ENCODE results near the gene CLPTM1L.

The CLPTM1L gene

DNA sequence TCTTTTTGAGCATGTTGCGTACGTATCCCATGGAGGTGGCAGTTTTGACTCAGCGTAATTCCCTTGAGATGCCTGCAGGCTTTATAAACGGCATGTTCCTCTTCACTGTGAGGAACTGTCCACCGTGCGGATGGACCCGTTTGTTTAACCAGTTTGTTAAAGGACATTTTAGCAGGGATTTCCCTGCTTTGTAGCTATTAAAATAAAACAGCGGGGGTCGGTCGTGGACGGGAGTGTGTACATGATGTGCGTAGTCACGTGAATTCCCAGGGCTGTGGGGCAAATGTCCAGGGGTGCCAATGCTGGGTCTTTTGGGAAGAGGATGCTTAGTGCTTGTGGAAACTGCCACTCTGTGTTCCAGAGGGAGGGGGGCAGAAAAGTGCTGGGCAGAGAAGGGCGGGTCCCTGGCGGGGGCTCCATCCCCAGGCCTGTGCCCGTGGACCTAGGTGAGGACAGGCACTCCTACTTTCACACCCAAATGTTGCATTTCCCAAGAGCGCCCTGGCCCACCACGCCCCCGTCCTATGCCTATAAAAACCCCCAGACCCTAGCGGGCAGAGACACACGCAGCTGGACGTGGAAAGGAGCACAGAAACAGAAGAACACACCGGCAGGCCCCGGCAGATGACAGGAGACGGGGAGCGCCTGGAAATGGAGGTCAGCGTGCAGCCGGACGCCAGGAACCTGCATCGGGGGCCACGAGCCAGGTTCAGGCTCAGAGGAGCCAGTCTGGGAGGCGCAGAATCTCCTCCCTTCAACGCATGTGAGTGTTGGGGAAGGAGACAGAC, 46.0 kb downstream of the CLPTM1L start:
- Histone ChIP-seq H3K27me3 (ENCODE audit: control insufficient read depth in 2 of 2, insufficient read depth in 2 of 2, low read length in 2 of 2) (no peaks in the 10 kb centered on the region), H3K9me3 (ENCODE audit: control insufficient read depth in 2 of 2, low read length in 2 of 2) (no peaks in the 10 kb centered on the region), H3K4me1 (ENCODE audit: control insufficient read depth in 2 of 2, insufficient read depth in 2 of 2, low read length in 2 of 2) (peaks cover 3 to 4% of the 10 kb centered on the region in 2 donors), H3K36me3 (ENCODE audit: control insufficient read depth in 2 of 2, insufficient read depth in 2 of 2, low read length in 2 of 2) (no peaks in the 10 kb centered on the region), H3K4me3 (ENCODE audit: low read length in 2 of 2) (no peak overlapping the region), H3K9ac (ENCODE audit: low read depth in 1 of 2, low read length in 2 of 2) (no peak overlapping the region), H3K27ac (ENCODE audit: low read depth in 2 of 2, low read length in 2 of 2) (no peak overlapping the region)

DNA sequence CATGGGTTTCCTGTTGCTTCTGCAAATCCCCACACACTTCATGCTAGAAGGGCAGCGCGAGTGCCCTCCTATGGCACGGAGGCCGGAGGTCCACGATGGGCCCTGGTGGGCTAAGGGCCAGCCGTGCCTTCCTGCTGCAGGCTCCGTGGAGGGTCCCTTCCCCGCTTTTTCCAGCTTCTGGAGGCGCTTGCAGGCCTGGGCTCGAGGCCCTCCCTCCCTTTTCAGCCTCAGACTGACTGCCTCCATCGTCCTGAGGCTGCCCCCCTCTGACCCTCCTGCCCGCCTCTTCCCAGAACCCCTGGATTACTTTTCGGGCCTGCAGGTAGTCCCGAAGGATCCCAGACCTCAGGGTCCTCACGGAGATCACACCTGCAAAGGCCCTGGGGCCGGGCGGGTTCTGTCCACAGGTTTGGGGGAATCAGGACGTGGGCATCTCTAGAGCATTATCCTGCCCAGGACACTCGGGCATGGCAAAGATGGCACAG, 46.8 kb downstream of the CLPTM1L start:
- no peaks in the 10 kb centered on the region for H3K27me3 ChIP-seq (ENCODE audit: control insufficient read depth in 2 of 2, insufficient read depth in 2 of 2, low read length in 2 of 2)
- H3K9me3 ChIP-seq (ENCODE audit: control insufficient read depth in 2 of 2, low read length in 2 of 2), result no peaks in the 10 kb centered on the region
- no peak overlapping the region for H3K4me3 ChIP-seq (ENCODE audit: low read length in 2 of 2)
- no peak overlapping the region for H3K9ac ChIP-seq (ENCODE audit: low read depth in 1 of 2, low read length in 2 of 2)
- H3K4me1 ChIP-seq (ENCODE audit: control insufficient read depth in 2 of 2, insufficient read depth in 2 of 2, low read length in 2 of 2), result peaks cover 3 to 4% of the 10 kb centered on the region in 2 donors
- H3K36me3 ChIP-seq (ENCODE audit: control insufficient read depth in 2 of 2, insufficient read depth in 2 of 2, low read length in 2 of 2), result no peaks in the 10 kb centered on the region
- no peak overlapping the region for H3K27ac ChIP-seq (ENCODE audit: low read depth in 2 of 2, low read length in 2 of 2)

DNA sequence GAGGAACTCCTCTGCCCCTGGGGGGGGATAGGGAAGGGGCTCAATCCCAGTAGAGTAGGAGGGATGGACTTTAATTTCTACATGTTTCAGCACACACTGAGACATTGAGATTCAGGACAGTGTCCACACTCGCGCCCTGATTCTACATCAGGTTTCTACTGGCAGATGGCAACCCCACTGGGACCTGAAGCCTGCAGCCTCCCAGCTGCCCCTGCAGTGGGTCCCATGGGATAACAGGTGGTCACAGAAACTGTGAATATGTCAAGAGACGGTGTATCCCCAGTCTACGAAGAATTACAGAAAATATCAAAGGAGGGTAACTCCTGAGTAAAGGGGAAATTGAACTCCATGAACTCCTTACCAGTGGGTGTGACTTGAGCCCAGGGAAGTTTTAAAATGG, 47.7 kb downstream of the CLPTM1L start:
- H3K36me3 ChIP-seq (ENCODE audit: control insufficient read depth in 2 of 2, insufficient read depth in 2 of 2, low read length in 2 of 2), result no peaks in the 10 kb centered on the region
- no peak overlapping the region for H3K27ac ChIP-seq (ENCODE audit: low read depth in 2 of 2, low read length in 2 of 2)
- H3K9me3 ChIP-seq (ENCODE audit: control insufficient read depth in 2 of 2, low read length in 2 of 2), result no peaks in the 10 kb centered on the region
- no peaks in the 10 kb centered on the region for H3K27me3 ChIP-seq (ENCODE audit: control insufficient read depth in 2 of 2, insufficient read depth in 2 of 2, low read length in 2 of 2)
- peaks cover 3 to 4% of the 10 kb centered on the region in 2 donors for H3K4me1 ChIP-seq (ENCODE audit: control insufficient read depth in 2 of 2, insufficient read depth in 2 of 2, low read length in 2 of 2)
- H3K9ac ChIP-seq (ENCODE audit: low read depth in 1 of 2, low read length in 2 of 2), result no peak overlapping the region
- H3K4me3 ChIP-seq (ENCODE audit: low read length in 2 of 2), result no peak overlapping the region

DNA sequence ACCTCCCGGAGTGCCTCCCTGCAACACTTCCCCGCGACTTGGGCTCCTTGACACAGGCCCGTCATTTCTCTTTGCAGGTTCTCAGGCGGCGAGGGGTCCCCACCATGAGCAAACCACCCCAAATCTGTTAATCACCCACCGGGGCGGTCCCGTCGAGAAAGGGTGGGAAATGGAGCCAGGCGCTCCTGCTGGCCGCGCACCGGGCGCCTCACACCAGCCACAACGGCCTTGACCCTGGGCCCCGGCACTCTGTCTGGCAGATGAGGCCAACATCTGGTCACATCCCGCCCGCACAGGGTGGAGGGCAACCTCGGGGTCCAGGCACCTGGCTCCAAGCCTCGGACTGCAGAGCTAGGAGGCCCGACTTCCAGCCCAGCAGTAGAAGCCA, 49.3 kb downstream of the CLPTM1L start:
- H3K4me1 ChIP-seq (ENCODE audit: control insufficient read depth in 2 of 2, insufficient read depth in 2 of 2, low read length in 2 of 2), result peaks cover 7 to 13% of the 10 kb centered on the region in 2 donors
- H3K36me3 ChIP-seq (ENCODE audit: control insufficient read depth in 2 of 2, insufficient read depth in 2 of 2, low read length in 2 of 2), result no peaks in the 10 kb centered on the region

DNA sequence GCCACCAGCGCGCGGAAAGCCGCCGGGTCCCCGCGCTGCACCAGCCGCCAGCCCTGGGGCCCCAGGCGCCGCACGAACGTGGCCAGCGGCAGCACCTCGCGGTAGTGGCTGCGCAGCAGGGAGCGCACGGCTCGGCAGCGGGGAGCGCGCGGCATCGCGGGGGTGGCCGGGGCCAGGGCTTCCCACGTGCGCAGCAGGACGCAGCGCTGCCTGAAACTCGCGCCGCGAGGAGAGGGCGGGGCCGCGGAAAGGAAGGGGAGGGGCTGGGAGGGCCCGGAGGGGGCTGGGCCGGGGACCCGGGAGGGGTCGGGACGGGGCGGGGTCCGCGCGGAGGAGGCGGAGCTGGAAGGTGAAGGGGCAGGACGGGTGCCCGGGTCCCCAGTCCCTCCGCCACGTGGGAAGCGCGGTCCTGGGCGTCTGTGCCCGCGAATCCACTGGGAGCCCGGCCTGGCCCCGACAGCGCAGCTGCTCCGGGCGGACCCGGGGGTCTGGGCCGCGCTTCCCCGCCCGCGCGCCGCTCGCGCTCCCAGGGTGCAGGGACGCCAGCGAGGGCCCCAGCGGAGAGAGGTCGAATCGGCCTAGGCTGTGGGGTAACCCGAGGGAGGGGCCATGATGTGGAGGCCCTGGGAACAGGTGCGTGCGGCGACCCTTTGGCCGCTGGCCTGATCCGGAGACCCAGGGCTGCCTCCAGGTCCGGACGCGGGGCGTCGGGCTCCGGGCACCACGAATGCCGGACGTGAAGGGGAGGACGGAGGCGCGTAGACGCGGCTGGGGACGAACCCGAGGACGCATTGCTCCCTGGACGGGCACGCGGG, 49.9 kb downstream of the CLPTM1L start, which contains the start of gene TERT:
Gene TERT, minus strand, starts transcription at position 234 of the 815 bp plus-strand sequence. Its CDS starts 79 bp downstream, at position 155.
- Histone ChIP-seq H3K4me3 (ENCODE audit: low read length in 2 of 2) (no peak within 1 kb of the TSS), H3K27ac (ENCODE audit: low read depth in 2 of 2, low read length in 2 of 2) (no peak within 1 kb of the TSS), H3K27me3 (ENCODE audit: control insufficient read depth in 2 of 2, insufficient read depth in 2 of 2, low read length in 2 of 2) (no peaks in the 10 kb centered on the region), H3K9me3 (ENCODE audit: control insufficient read depth in 2 of 2, low read length in 2 of 2) (no peaks in the 10 kb centered on the region), H3K9ac (ENCODE audit: low read depth in 1 of 2, low read length in 2 of 2) (no peak within 1 kb of the TSS), H3K36me3 (ENCODE audit: control insufficient read depth in 2 of 2, insufficient read depth in 2 of 2, low read length in 2 of 2) (no peaks in the 10 kb centered on the region), H3K4me1 (ENCODE audit: control insufficient read depth in 2 of 2, insufficient read depth in 2 of 2, low read length in 2 of 2) (peaks cover 7 to 13% of the 10 kb centered on the region in 2 donors)

More for the DNA sequence above, 49.3 kb downstream of the CLPTM1L start:
- no peak overlapping the region for H3K9ac ChIP-seq (ENCODE audit: low read depth in 1 of 2, low read length in 2 of 2)
- H3K27me3 ChIP-seq (ENCODE audit: control insufficient read depth in 2 of 2, insufficient read depth in 2 of 2, low read length in 2 of 2), result no peaks in the 10 kb centered on the region
- H3K27ac ChIP-seq (ENCODE audit: low read depth in 2 of 2, low read length in 2 of 2), result no peak overlapping the region
- H3K4me3 ChIP-seq (ENCODE audit: low read length in 2 of 2), result no peak overlapping the region
- no peaks in the 10 kb centered on the region for H3K9me3 ChIP-seq (ENCODE audit: control insufficient read depth in 2 of 2, low read length in 2 of 2)

DNA sequence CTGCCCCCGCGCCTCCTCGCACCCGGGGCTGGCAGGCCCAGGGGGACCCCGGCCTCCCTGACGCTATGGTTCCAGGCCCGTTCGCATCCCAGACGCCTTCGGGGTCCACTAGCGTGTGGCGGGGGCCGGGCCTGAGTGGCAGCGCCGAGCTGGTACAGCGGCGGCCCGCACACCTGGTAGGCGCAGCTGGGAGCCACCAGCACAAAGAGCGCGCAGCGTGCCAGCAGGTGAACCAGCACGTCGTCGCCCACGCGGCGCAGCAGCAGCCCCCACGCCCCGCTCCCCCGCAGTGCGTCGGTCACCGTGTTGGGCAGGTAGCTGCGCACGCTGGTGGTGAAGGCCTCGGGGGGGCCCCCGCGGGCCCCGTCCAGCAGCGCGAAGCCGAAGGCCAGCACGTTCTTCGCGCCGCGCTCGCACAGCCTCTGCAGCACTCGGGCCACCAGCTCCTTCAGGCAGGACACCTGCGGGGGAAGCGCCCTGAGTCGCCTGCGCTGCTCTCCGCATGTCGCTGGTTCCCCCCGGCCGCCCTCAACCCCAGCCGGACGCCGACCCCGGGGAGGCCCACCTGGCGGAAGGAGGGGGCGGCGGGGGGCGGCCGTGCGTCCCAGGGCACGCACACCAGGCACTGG, 50.6 kb downstream of the CLPTM1L start:
- Histone ChIP-seq H3K4me3 (ENCODE audit: low read length in 2 of 2) (no peak overlapping the region), H3K9ac (ENCODE audit: low read depth in 1 of 2, low read length in 2 of 2) (no peak overlapping the region), H3K27me3 (ENCODE audit: control insufficient read depth in 2 of 2, insufficient read depth in 2 of 2, low read length in 2 of 2) (no peaks in the 10 kb centered on the region), H3K9me3 (ENCODE audit: control insufficient read depth in 2 of 2, low read length in 2 of 2) (no peaks in the 10 kb centered on the region), H3K27ac (ENCODE audit: low read depth in 2 of 2, low read length in 2 of 2) (no peak overlapping the region), H3K4me1 (ENCODE audit: control insufficient read depth in 2 of 2, insufficient read depth in 2 of 2, low read length in 2 of 2) (peaks cover 7 to 13% of the 10 kb centered on the region in 2 donors), H3K36me3 (ENCODE audit: control insufficient read depth in 2 of 2, insufficient read depth in 2 of 2, low read length in 2 of 2) (no peaks in the 10 kb centered on the region)

DNA sequence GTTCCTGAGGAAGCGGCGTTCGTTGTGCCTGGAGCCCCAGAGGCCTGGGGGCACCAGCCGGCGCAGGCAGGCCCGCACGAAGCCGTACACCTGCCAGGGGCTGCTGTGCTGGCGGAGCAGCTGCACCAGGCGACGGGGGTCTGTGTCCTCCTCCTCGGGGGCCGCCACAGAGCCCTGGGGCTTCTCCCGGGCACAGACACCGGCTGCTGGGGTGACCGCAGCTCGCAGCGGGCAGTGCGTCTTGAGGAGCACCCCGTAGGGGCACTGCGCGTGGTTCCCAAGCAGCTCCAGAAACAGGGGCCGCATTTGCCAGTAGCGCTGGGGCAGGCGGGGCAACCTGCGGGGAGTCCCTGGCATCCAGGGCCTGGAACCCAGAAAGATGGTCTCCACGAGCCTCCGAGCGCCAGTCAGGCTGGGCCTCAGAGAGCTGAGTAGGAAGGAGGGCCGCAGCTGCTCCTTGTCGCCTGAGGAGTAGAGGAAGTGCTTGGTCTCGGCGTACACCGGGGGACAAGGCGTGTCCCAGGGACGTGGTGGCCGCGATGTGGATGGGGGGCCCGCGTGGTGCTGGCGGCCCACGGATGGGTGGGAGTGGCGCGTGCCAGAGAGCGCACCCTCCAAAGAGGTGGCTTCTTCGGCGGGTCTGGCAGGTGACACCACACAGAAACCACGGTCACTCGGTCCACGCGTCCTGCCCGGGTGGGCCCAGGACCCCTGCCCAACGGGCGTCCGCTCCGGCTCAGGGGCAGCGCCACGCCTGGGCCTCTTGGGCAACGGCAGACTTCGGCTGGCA, 51.3 kb downstream of the CLPTM1L start:
- H3K4me3 ChIP-seq (ENCODE audit: low read length in 2 of 2), result no peak overlapping the region

DNA sequence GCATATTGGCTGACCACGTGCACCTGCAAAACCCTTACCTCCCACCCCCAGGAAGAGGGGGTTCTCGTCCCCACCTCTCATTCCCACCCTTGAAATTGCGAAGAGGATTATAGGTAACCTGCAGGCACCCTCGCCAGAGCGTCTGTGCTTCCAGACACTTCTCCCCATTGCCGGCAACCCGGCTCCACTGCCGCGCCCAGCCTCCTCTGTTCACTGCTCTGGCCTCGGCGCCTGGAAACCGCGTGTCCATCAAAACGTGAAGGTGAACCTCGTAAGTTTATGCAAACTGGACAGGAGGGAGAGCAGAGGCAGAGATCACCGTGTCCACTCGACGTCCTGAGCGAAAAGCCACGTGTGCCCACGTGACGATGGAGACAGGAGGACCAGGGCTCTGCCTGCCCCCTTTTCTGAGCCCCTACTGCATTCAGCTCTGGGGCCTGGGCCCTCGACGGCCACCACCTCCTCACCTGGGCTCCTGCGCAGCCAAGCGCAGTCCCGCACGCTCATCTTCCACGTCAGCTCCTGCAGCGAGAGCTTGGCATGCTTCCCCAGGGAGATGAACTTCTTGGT, 52.0 kb downstream of the CLPTM1L start:
- Histone ChIP-seq H3K27ac (ENCODE audit: low read depth in 2 of 2, low read length in 2 of 2) (no peak overlapping the region), H3K4me1 (ENCODE audit: control insufficient read depth in 2 of 2, insufficient read depth in 2 of 2, low read length in 2 of 2) (peaks cover 7 to 13% of the 10 kb centered on the region in 2 donors), H3K27me3 (ENCODE audit: control insufficient read depth in 2 of 2, insufficient read depth in 2 of 2, low read length in 2 of 2) (no peaks in the 10 kb centered on the region), H3K4me3 (ENCODE audit: low read length in 2 of 2) (no peak overlapping the region), H3K9me3 (ENCODE audit: control insufficient read depth in 2 of 2, low read length in 2 of 2) (no peaks in the 10 kb centered on the region), H3K36me3 (ENCODE audit: control insufficient read depth in 2 of 2, insufficient read depth in 2 of 2, low read length in 2 of 2) (no peaks in the 10 kb centered on the region), H3K9ac (ENCODE audit: low read depth in 1 of 2, low read length in 2 of 2) (no peak overlapping the region)

More for the DNA sequence above, 51.3 kb downstream of the CLPTM1L start:
- peaks cover 7 to 13% of the 10 kb centered on the region in 2 donors for H3K4me1 ChIP-seq (ENCODE audit: control insufficient read depth in 2 of 2, insufficient read depth in 2 of 2, low read length in 2 of 2)
- no peaks in the 10 kb centered on the region for H3K9me3 ChIP-seq (ENCODE audit: control insufficient read depth in 2 of 2, low read length in 2 of 2)
- no peak overlapping the region for H3K9ac ChIP-seq (ENCODE audit: low read depth in 1 of 2, low read length in 2 of 2)
- no peak overlapping the region for H3K27ac ChIP-seq (ENCODE audit: low read depth in 2 of 2, low read length in 2 of 2)
- H3K36me3 ChIP-seq (ENCODE audit: control insufficient read depth in 2 of 2, insufficient read depth in 2 of 2, low read length in 2 of 2), result no peaks in the 10 kb centered on the region
- no peaks in the 10 kb centered on the region for H3K27me3 ChIP-seq (ENCODE audit: control insufficient read depth in 2 of 2, insufficient read depth in 2 of 2, low read length in 2 of 2)

DNA sequence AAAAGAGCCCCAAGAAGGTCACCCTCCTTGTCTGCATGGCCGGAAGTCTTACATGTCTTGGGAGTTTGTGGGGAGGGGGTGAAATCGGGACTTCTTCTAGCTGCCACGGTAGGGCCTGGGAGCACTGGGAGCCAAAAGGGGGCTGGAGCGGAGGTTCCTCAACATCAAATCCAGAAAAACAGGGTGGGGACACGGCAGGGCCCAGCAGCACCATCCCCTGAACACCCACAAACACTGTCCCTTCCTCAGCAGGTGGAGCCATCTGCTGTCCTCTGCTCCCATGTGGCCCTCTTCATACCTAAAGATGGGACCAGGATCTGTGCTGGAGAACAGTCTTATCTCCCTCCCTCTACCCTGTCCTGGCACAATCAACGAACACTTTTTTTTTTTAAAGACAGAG, 52.8 kb downstream of the CLPTM1L start:
- Histone ChIP-seq H3K36me3 (ENCODE audit: control insufficient read depth in 2 of 2, insufficient read depth in 2 of 2, low read length in 2 of 2) (no peaks in the 10 kb centered on the region), H3K27ac (ENCODE audit: low read depth in 2 of 2, low read length in 2 of 2) (peak overlapping the region; percentile 47 to 68), H3K9me3 (ENCODE audit: control insufficient read depth in 2 of 2, low read length in 2 of 2) (no peaks in the 10 kb centered on the region), H3K4me1 (ENCODE audit: control insufficient read depth in 2 of 2, insufficient read depth in 2 of 2, low read length in 2 of 2) (peaks cover 7 to 13% of the 10 kb centered on the region in 2 donors), H3K27me3 (ENCODE audit: control insufficient read depth in 2 of 2, insufficient read depth in 2 of 2, low read length in 2 of 2) (no peaks in the 10 kb centered on the region), H3K4me3 (ENCODE audit: low read length in 2 of 2) (peak overlapping the region in 1 of 2 donors; percentile 48), H3K9ac (ENCODE audit: low read depth in 1 of 2, low read length in 2 of 2) (no peak overlapping the region)

All from mucosa of rectum (tissue), 2 donors.